WERI-Rb-1 (cell line): ENCODE data around the gene AGXT.
A peak's percentile ranks its signal among the peaks of the same experiment; 100 is the strongest.

Source experiments
- DNase-seq: peaks from one replicate; pipeline ENCODE4 v3.0.0-alpha.2; 2020
- H3K27ac ChIP-seq: fragments of 250-450 bp; sonication (Bioruptor Pico); 2 replicates; pipeline ENCODE4 v1.5.1; 2020; ENCODE audit warnings: mild to moderate bottlenecking, moderate library complexity
- H3K27me3 ChIP-seq: fragments of 250-450 bp; sonication (Bioruptor Pico); 2 replicates; pipeline ENCODE4 v1.5.1; 2021; ENCODE audit warnings: mild to moderate bottlenecking, low read depth, moderate library complexity; ENCODE audit not compliant: insufficient read depth, severe bottlenecking
- H3K36me3 ChIP-seq: fragments of 250-450 bp; sonication (Bioruptor Pico); 2 replicates; pipeline ENCODE4 v1.5.1; 2020; ENCODE audit warnings: mild to moderate bottlenecking, moderate library complexity
- H3K4me3 ChIP-seq: 2 replicates; pipeline ENCODE4 v1.5.1; 2011; ENCODE audit warnings: low read depth, mild to moderate bottlenecking, control low read depth, low read length
- H3K9me3 ChIP-seq: fragments of 250-450 bp; sonication (Bioruptor Pico); 2 replicates; pipeline ENCODE4 v1.5.1; 2021; ENCODE audit warnings: mild to moderate bottlenecking, moderate library complexity; ENCODE audit not compliant: severe bottlenecking
- TF ChIP-seq, protein P1 (sequence below): IDR thresholded peaks from 2 replicates; pipeline ENCODE4 v1.5.1; 2011; ENCODE audit warnings: low read depth, mild to moderate bottlenecking, control low read depth, inconsistent platforms, low read length

The AGXT gene

DNA sequence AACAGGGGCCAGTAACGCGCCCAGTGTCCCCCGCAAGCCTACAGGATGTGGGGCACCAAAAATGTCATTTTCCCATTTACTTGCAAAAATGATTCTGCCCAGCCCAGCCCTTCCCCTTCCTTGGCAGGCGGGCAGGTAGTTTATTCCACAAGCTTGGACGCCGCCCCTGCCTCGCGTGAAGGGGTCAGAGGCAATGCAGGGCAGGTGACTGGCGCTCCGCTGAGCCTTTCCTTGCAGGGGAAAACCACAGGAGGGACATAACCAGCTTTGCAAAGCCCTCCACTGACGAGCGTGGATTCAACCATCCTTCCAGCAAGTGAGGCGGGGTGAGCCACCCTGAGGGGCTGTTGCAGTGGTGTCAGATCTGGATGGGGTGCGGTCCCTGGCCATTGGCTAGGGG is 22.1 kb downstream of the AGXT start:
- H3K27ac ChIP-seq: no peak overlapping the region
- no peak overlapping the region for H3K4me3 ChIP-seq
- H3K36me3 ChIP-seq: no peaks in the 10 kb centered on the region
- TF ChIP-seq, protein P1, sequence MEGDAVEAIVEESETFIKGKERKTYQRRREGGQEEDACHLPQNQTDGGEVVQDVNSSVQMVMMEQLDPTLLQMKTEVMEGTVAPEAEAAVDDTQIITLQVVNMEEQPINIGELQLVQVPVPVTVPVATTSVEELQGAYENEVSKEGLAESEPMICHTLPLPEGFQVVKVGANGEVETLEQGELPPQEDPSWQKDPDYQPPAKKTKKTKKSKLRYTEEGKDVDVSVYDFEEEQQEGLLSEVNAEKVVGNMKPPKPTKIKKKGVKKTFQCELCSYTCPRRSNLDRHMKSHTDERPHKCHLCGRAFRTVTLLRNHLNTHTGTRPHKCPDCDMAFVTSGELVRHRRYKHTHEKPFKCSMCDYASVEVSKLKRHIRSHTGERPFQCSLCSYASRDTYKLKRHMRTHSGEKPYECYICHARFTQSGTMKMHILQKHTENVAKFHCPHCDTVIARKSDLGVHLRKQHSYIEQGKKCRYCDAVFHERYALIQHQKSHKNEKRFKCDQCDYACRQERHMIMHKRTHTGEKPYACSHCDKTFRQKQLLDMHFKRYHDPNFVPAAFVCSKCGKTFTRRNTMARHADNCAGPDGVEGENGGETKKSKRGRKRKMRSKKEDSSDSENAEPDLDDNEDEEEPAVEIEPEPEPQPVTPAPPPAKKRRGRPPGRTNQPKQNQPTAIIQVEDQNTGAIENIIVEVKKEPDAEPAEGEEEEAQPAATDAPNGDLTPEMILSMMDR: no peak
- no peaks in the 10 kb centered on the region for H3K9me3 ChIP-seq
- no peak for DNase-seq
- H3K27me3 ChIP-seq: no peaks in the 10 kb centered on the region

DNA sequence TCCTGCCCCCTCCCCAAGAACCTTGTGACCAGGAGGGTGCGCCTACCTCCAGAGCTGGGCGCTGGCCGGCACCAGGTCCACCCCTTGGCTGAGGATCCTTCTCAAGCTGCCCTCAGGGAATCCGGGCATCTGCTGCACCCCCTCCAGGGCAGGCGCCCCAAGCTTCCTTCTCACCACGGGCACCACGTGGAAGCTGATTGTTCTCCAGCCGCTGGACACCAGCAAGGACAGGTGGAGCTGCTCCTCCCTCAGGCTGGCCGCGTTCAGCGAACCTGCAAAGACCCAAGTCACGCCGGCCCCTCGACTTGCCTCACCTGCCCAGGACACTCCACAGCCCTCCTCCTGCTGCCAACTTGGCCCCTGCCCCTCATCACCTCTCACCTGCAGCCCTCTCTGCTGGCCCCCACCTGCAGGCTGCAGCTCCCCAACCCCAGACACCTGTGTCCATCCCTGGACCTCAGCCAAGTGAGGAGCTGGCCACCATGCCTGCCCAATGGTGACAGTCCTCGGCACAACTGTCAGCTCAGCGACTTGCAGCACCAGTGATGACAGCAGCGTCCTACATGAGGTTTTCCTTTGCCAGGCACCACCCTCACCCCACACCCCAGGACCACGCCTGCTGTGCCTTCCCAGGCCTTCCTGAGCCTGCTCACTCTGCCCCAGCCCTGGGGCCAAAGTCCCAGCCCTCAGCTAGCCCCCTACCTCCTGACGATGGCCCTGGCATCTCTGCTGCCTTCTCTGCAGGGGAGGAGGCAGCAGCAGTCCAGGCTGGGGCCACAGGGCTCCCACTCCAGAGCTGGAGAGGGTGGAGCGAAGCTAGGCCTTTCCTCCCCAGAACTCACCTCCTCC is 23.1 kb downstream of the AGXT start:
- Histone ChIP-seq H3K27me3 (no peaks in the 10 kb centered on the region), H3K27ac (no peak overlapping the region), H3K36me3 (no peaks in the 10 kb centered on the region), H3K9me3 (no peaks in the 10 kb centered on the region), H3K4me3 (no peak overlapping the region)
- DNase-seq: no peak
- TF ChIP-seq, protein P1: no peak

DNA sequence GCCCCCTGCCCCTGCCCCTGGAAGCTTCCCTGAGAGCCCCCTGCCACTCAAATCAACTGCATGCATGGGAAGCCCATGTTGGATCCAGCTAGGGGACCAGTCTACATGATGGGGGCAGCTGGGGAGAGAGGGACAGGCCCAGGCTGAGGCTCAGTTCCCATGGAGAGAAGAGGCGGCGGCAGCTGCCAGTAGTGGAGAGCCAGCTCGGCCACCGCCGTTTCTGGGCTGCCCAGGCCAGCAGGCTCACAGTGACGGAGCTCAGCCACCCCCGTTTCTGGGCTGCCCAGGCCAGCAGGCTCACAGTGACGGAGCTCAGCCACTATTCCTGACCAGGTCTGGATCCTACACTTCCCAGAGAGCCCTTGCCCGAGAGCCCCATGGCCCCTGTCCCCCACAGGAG is 23.7 kb downstream of the AGXT start:
- Histone ChIP-seq H3K4me3 (no peak overlapping the region), H3K9me3 (no peaks in the 10 kb centered on the region), H3K27me3 (no peaks in the 10 kb centered on the region), H3K36me3 (no peaks in the 10 kb centered on the region), H3K27ac (no peak overlapping the region)
- TF ChIP-seq, protein P1: no peak
- no peak for DNase-seq

DNA sequence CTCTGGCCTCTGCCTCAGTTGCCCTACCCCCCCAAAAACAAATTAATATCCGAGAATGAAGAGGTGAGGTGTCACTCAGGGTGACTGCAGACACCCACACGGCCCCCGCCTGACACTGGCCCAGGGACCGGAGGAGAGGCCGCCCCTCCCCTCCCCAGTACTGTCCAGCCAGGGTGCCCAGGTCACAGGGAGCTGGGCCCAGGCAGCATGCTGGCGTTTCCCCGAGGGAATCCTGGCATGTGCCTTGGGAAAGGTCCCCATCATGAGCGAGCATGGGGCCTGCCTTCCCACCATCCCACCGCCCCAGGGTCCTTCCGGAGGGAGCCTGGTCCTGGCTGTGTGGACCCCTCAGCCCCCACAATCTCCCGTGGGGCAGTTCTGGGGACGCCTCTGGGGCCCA is 24.3 kb downstream of the AGXT start:
- H3K27ac ChIP-seq: peak overlapping the region; percentile 38; the same call in 1 of the 2 replicates
- H3K4me3 ChIP-seq: no peak overlapping the region
- H3K9me3 ChIP-seq: no peaks in the 10 kb centered on the region
- TF ChIP-seq, protein P1: no peak
- no peaks in the 10 kb centered on the region for H3K36me3 ChIP-seq
- no peaks in the 10 kb centered on the region for H3K27me3 ChIP-seq
- no peak for DNase-seq

DNA sequence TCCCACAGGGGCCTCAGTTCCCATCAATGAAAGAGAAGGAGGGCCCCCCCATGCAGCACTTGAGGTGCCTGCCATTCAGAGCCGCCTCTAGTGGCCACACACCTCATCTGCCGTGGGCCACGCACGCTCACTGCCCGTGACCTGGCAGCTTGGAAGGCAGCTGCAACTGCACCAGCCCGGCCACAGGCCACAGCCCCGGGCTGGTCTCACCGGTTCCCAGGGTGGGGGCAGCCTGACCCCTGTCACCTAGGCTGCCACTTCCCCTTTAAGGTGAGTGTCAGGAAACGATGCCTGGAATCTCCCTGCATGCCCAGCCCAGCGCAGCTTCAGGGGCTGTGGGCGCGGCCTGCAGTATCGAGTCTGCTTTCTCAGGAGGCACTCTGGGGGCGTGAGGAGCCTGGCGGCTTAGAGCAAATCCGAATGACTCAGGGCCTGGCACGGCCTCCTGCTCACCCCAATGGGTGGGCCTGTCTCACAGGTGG is 24.8 kb downstream of the AGXT start:
- Histone ChIP-seq H3K27ac (peak overlapping the region; percentile 38), H3K4me3 (no peak overlapping the region), H3K9me3 (no peaks in the 10 kb centered on the region), H3K36me3 (no peaks in the 10 kb centered on the region), H3K27me3 (no peaks in the 10 kb centered on the region)
- DNase-seq: peak; percentile 82
- TF ChIP-seq, protein P1: peak; percentile 30; the same call in 1 of the 2 replicates

DNA sequence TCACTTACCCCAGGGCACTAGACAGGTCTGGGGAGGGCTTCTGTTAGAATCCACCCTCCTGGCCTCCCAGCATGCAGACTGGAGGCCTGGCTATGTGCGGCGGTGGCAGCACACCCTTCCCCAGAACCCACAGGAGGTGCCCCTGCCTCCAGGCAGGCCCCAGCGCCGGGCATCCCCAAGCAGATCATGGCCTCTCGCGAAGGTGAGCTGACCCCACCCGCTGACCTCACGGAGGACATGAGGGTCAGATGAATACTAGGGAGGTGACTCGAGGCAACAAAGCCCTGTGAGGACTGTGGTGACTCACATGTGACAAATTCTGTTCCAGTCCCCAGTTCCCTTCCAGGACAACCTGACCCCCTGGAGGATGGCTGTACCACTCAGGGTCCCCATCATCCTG is 25.4 kb downstream of the AGXT start:
- no peaks in the 10 kb centered on the region for H3K27me3 ChIP-seq
- no peak for DNase-seq
- no peaks in the 10 kb centered on the region for H3K36me3 ChIP-seq
- no peaks in the 10 kb centered on the region for H3K9me3 ChIP-seq
- no peak overlapping the region; the same call in 1 of the 2 replicates for H3K27ac ChIP-seq
- no peak overlapping the region for H3K4me3 ChIP-seq
- TF ChIP-seq, protein P1: no peak
